Activated B cell treated with CpG ODN at 0.5 μM for 24 hours (primary cell): ENCODE results near the gene SSR2. TPM values are rescaled to one million over a fixed set of nuclear protein-coding genes. Genes with fewer than 3 reads are reported as not detected.
A peak's percentile ranks its signal among the peaks of the same experiment; 100 is the strongest.

Source experiments
- ATAC-seq: fragments of 200-7000 bp; cut with Tn5 transposase; one replicate; pipeline ENCODE4 v1.10.0; 2021; ENCODE audit warnings: low read depth, mild to moderate bottlenecking, moderate library complexity
- CTCF ChIA-PET: fragments of 350-600 bp; sonication (Branson Sonifier 250); formaldehyde crosslinking; loops from one replicate; lab custom pipeline; 2021; ENCODE audit warnings: antibody characterized with exemption; lab: Charles Lee
- POLR2A ChIA-PET: fragments of 350-600 bp; sonication (Branson Sonifier 250); formaldehyde crosslinking; loops from one replicate; lab custom pipeline; 2021; ENCODE audit warnings: antibody characterized with exemption; lab: Charles Lee
- DNase-seq: peaks from one replicate; pipeline ENCODE4 v3.0.0; 2022
- H3K27ac Mint-ChIP-seq: one replicate; pipeline ENCODE4 v1.8.0; 2020; ENCODE audit warnings: mixed read lengths
- H3K27me3 Mint-ChIP-seq: one replicate; pipeline ENCODE4 v1.8.0; 2021; ENCODE audit warnings: mixed read lengths
- H3K36me3 Mint-ChIP-seq: one replicate; pipeline ENCODE4 v1.8.0; 2021; ENCODE audit warnings: low read depth, mixed read lengths
- H3K4me1 Mint-ChIP-seq: one replicate; pipeline ENCODE4 v1.8.0; 2021; ENCODE audit warnings: mixed read lengths
- H3K4me3 Mint-ChIP-seq: one replicate; pipeline ENCODE4 v1.8.0; 2020; ENCODE audit warnings: mild to moderate bottlenecking, mixed read lengths
- H3K9me3 Mint-ChIP-seq: one replicate; pipeline ENCODE4 v1.8.0; 2020; ENCODE audit warnings: mixed read lengths
- intact Hi-C: fragments of 100-400 bp; cut with micrococcal nuclease; formaldehyde crosslinking; loops from one replicate; pipeline ENCODE4 v1.15.1; 2024
- total RNA-seq: library from RNA; stranded (reverse); gene quantifications from 2 replicates; pipeline ENCODE4 v1.2.3, GENCODE V29; 2022
- TF ChIP-seq, protein P1 (sequence below): fragments of 200-600 bp; IDR thresholded peaks from one replicate; pipeline ENCODE4 v1.8.0; 2022; ENCODE audit warnings: antibody characterized with exemption, mild to moderate bottlenecking

Gene SSR2
- total RNA-seq, 1 donor from 2014 or later: 136 TPM

DNA sequence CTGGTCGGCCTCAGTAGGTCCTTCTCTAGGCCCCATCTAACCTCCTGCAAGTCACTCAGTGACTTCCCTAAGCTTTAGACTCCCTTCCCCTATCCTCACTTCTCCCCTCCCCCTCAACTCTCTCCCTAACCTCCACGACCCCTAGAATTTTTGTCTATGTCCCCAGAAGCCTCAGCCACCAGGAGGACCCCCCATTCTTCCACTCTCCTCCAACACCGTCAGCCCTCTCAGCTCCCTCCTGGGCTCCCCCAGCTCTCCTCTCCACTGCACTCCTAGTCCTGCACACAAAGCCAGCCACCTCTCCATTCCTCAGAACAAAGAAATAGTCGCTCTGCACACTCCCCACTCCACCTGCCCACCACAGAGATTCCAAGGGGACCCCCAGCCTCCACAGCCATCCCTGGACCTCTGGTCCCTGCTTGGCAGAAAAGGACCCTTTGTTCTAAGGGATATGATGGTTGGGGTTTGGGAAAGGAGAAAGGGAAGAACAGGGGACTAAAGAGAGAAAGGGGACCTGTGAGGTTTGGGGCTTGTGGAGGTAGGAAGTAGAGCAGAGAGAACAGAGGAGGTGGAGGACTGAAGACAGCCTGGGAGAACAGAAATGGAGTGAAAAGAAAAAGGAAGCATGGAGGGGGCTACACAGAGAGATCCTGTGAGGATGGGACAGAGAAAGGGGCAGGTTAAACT lies 45.2 kb downstream of the SSR2 start:
- Mint-ChIP-seq H3K9me3 (no peaks in the 10 kb centered on the region), H3K4me1 (peaks cover 84% of the 10 kb centered on the region), H3K27ac (peak overlapping the region; percentile 90), H3K4me3 (peak overlapping the region; percentile 97), H3K27me3 (no peaks in the 10 kb centered on the region), H3K36me3 (peaks cover 53% of the 10 kb centered on the region)
- intact Hi-C loops: loop anchor here (5.0 kb wide), 1 partner anchor 77 kb away; the partner anchor contains the start of genes LAMTOR2 and UBQLN4
- TF ChIP-seq, protein P1, sequence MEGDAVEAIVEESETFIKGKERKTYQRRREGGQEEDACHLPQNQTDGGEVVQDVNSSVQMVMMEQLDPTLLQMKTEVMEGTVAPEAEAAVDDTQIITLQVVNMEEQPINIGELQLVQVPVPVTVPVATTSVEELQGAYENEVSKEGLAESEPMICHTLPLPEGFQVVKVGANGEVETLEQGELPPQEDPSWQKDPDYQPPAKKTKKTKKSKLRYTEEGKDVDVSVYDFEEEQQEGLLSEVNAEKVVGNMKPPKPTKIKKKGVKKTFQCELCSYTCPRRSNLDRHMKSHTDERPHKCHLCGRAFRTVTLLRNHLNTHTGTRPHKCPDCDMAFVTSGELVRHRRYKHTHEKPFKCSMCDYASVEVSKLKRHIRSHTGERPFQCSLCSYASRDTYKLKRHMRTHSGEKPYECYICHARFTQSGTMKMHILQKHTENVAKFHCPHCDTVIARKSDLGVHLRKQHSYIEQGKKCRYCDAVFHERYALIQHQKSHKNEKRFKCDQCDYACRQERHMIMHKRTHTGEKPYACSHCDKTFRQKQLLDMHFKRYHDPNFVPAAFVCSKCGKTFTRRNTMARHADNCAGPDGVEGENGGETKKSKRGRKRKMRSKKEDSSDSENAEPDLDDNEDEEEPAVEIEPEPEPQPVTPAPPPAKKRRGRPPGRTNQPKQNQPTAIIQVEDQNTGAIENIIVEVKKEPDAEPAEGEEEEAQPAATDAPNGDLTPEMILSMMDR: no peak
- ChIA-PET POLR2A (interaction anchor here (0.9 to 14.6 kb wide), 6 partner anchors 7 to 41 kb away, joined by 4 to 403 read pairs (median 99); partner anchors contain the start of genes KHDC4 and RXFP4), CTCF (interaction anchor here (1.0 to 9.8 kb wide), 5 partner anchors 9 to 34 kb away, joined by 3 to 146 read pairs (median 6); partner anchors contain the start of gene RXFP4)
- DNase-seq: no peak
- ATAC-seq: no peak

DNA sequence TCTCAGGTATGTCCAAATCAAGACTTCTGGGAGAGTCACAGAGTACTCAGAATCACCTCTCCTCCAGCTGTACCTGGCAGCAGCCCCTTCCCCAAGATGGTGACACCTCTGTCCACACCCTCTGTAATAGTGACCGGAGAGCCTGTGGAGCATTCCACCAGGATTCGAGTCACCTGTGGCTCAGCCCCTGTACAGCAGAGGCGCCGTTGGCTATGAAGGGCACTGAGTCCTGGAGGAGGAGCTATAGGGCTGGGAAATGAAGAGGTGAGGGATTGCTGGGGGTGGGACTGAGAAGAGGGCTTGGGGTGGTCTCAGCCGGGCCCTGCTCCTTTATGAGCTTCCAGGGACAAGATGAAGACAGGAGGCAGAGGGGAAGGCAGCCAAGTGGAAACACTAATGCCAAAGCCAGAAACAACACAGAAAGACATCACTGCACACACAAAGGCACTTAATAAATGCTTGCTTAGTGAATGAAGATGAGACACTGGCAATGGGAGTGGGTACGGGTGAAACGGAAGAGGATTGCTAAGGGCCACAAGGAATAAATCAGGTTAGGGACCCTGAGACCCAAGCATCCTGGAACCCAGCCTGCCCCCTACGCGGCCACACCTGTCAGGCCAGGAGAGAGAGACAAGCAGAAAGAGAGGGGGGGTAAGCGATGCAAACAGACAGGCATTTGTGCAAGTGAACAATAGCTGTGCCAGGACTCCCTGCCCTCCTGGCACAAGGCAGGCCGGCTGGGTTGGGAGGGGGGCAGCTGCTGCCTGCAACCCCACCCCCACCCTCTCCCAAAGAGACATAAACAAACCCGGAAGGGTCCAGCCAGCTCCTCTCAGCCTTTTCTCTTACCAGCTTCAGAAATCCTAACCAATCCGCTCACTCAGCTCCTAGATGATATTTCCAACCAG lies 46.3 kb downstream of the SSR2 start:
- no peaks in the 10 kb centered on the region for H3K9me3 Mint-ChIP-seq
- ATAC-seq (no peak), DNase-seq (no peak)
- ChIA-PET POLR2A (interaction anchor here (0.9 to 14.6 kb wide), 5 partner anchors 8 to 33 kb away, joined by 4 to 403 read pairs (median 26); partner anchors contain the start of gene RXFP4), CTCF (interaction anchor here (1.0 to 2.3 kb wide), 4 partner anchors 9 to 15 kb away, joined by 3 to 6 read pairs (median 4); no protein-coding TSS in a partner anchor)
- H3K4me1 Mint-ChIP-seq: peaks cover 84% of the 10 kb centered on the region
- intact Hi-C loops: loop anchor here (5.0 kb wide), 1 partner anchor 78 kb away; the partner anchor contains the start of genes LAMTOR2 and UBQLN4
- peaks cover 64% of the 10 kb centered on the region for H3K36me3 Mint-ChIP-seq
- H3K27ac Mint-ChIP-seq: peak overlapping the region; percentile 90
- H3K4me3 Mint-ChIP-seq: peak overlapping the region; percentile 97
- TF ChIP-seq, protein P1: no peak
- H3K27me3 Mint-ChIP-seq: no peaks in the 10 kb centered on the region

DNA sequence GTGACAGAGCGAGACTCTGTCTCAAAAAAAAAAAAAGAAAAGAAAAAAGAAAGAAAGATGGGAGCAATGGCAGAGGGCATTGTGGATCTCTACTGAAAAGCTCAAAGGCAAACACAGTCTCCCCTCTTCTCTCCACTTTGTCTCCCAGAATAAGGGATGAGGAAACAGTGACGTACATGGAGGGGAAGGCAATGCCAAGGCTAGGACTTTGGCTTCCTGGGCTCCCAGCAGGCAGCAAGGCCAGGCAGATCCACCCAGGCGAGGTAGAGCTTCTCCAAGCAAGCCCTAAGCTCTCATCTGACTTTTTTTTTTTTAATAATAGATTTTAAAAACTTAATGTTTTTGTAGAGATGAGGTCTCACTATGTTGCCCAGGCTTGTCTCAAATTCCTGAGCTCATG lies 47.0 kb downstream of the SSR2 start:
- intact Hi-C loops: no loop called here
- no peak for DNase-seq
- Mint-ChIP-seq H3K27ac (peak overlapping the region; percentile 90), H3K36me3 (peaks cover 70% of the 10 kb centered on the region), H3K4me1 (peaks cover 87% of the 10 kb centered on the region), H3K4me3 (peak overlapping the region; percentile 53), H3K9me3 (no peaks in the 10 kb centered on the region), H3K27me3 (no peaks in the 10 kb centered on the region)
- TF ChIP-seq, protein P1: no peak
- POLR2A ChIA-PET: interaction anchor here (0.6 to 14.6 kb wide), 4 partner anchors 10 to 1616 kb away, joined by 3 to 403 read pairs (median 15); partner anchors contain the start of gene RXFP4
- CTCF ChIA-PET: interaction anchor here (0.9 to 2.3 kb wide), 3 partner anchors 8 to 36 kb away, joined by 3 to 6 read pairs (median 3); no protein-coding TSS in a partner anchor
- no peak for ATAC-seq

DNA sequence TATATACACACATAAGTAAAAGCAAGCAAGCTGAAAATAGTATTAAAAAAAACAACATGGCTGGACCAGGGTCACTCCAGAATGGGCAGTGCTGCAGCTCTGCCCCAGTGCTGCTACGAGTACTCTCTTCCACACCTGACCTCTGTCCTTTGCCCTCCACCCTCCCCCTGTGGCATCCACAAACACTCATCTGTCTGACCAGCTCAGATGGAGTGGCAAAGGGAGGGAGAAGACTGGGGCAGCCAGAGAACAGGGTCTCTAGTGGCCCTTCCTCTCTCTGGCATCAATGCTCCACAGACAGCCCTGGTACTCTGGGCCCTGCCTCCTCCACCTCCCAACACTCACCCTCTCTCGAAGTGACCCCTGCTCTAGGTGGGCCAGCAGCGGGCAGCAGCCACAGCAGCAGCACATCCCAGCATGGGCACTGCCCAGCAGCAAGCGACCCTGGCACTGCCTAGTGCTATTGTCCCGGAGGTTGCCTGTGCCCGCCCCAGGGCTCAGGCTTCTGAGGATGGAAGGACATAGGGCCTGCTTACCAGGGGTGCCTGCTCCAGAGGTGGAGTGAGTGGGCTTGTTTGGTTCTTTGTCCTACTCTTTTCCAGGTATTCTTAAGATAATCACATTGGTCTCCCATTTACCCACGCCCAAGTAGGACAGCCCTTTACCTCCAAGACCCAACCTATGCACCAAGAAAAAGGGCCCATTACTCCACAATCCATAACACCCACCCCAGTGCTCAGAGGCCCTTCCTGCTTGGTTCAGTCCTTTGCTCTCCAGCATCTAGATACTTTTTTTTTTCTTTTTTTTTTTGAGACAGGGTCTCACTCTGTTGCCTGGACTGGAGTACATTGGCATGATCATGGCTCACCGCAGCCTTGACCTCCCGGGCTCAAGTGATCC lies 48.6 kb downstream of the SSR2 start:
- POLR2A ChIA-PET: interaction anchor here (0.8 to 14.6 kb wide), 8 partner anchors 7 to 41 kb away, joined by 3 to 403 read pairs (median 12); partner anchors contain the start of genes ARHGEF2, KHDC4 and RXFP4
- peak overlapping the region; percentile 83 for H3K27ac Mint-ChIP-seq
- H3K4me1 Mint-ChIP-seq: peaks cover 98% of the 10 kb centered on the region
- ATAC-seq (no peak), DNase-seq (no peak)
- no peaks in the 10 kb centered on the region for H3K9me3 Mint-ChIP-seq
- intact Hi-C loops: loop anchor here (2.0 kb wide), 1 partner anchor 17 kb away; no protein-coding TSS in a partner anchor
- peaks cover 76% of the 10 kb centered on the region for H3K36me3 Mint-ChIP-seq
- H3K27me3 Mint-ChIP-seq: no peaks in the 10 kb centered on the region
- CTCF ChIA-PET: interaction anchor here (1.2 to 1.6 kb wide), 3 partner anchors 18 to 34 kb away, joined by 3 to 4 read pairs (median 3); no protein-coding TSS in a partner anchor
- TF ChIP-seq, protein P1: no peak
- peak overlapping the region; percentile 53 for H3K4me3 Mint-ChIP-seq
